Measurements from ENCODE around the gene EPS15. TPM values are rescaled to one million over a fixed set of nuclear protein-coding genes. Genes with fewer than 3 reads are reported as not detected.

The EPS15 gene
- total and polyA plus RNA-seq, 2 donors (not counting 1 experiment from before 2014, with no cell fraction given) = 40.3 to 151 TPM

DNA sequence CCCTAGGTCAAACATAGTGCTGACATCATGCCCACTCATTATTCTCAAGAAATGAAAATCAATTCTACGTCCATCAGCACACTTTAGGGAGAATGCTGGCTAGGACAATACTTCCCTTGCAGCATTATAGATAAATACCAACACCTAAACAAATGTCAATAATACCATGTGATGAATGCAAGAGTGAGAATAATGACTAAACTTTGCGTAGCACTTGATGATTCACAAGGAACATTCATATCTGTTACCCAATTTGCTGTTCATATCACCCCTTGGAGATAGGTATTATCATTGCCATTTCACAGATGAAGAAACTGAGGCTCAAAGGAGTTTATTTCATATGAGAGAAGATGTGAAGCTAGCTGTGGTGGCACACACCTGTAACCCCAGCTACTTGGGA, 24.8 kb upstream of the EPS15 start:
- no peak overlapping the region for H3K9ac ChIP-seq (ENCODE audit: low read length)
- no peak overlapping the region for H3K4me3 ChIP-seq (ENCODE audit: control extremely low read depth in 1 of 5, extremely low read depth in 1 of 5, insufficient read depth in 1 of 5, low read depth in 2 of 5, low read length in 4 of 5)
- ChIA-PET CTCF (no interaction called here), POLR2A (no interaction called here)
- no peak overlapping the region for H3K4me3 Mint-ChIP-seq
- TF ChIP-seq, protein P1, sequence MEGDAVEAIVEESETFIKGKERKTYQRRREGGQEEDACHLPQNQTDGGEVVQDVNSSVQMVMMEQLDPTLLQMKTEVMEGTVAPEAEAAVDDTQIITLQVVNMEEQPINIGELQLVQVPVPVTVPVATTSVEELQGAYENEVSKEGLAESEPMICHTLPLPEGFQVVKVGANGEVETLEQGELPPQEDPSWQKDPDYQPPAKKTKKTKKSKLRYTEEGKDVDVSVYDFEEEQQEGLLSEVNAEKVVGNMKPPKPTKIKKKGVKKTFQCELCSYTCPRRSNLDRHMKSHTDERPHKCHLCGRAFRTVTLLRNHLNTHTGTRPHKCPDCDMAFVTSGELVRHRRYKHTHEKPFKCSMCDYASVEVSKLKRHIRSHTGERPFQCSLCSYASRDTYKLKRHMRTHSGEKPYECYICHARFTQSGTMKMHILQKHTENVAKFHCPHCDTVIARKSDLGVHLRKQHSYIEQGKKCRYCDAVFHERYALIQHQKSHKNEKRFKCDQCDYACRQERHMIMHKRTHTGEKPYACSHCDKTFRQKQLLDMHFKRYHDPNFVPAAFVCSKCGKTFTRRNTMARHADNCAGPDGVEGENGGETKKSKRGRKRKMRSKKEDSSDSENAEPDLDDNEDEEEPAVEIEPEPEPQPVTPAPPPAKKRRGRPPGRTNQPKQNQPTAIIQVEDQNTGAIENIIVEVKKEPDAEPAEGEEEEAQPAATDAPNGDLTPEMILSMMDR (IDR thresholded peaks at IDR 0.05) = no peak
- TF ChIP-seq EZH2 (IDR thresholded peaks at IDR 0.05; ENCODE audit: borderline replicate concordance, insufficient read depth, low read depth, low read length, poor library complexity, severe bottlenecking) = no peak
- no peaks in the 10 kb centered on the region for H3K9me3 ChIP-seq (ENCODE audit: control extremely low read depth in 1 of 3, control insufficient read depth in 2 of 3, insufficient read depth in 1 of 3, low read length in 2 of 3)
- H3K27me3 Mint-ChIP-seq = no peaks in the 10 kb centered on the region
- intact Hi-C loops (cut with micrococcal nuclease) = no loop called here
- no peak overlapping the region for H3K27ac ChIP-seq (ENCODE audit: low read length in 2 of 2)
- H3K4me1 ChIP-seq (ENCODE audit: control insufficient read depth in 2 of 2, insufficient read depth in 2 of 2, low read length in 2 of 2) = peaks cover 2 to 4% of the 10 kb centered on the region in 2 donors
- no peaks in the 10 kb centered on the region for H3K36me3 ChIP-seq (replicated peaks in 1 of 2; ENCODE audit: control extremely low read depth in 1 of 2, control insufficient read depth in 1 of 2, extremely low read depth in 1 of 2, insufficient read depth in 2 of 2, low read length in 1 of 2)
- no peaks in the 10 kb centered on the region for H3K79me2 ChIP-seq (ENCODE audit: control insufficient read depth, insufficient read depth, low read length)
- no peak overlapping the region for H2AFZ ChIP-seq (ENCODE audit: insufficient read depth, low read depth, low read length, poor library complexity, severe bottlenecking)
- no peak for ATAC-seq (ENCODE audit: low read depth)
- WGBS (ENCODE audit: insufficient coverage) = no CpG with 5 or more reads among the region's 2 CpGs
- no peaks in the 10 kb centered on the region for H3K9me3 Mint-ChIP-seq (ENCODE audit: insufficient read depth)
- H3K4me1 Mint-ChIP-seq = peaks cover 8% of the 10 kb centered on the region
- no peak for DNase-seq
- no peak overlapping the region for H3K4me2 ChIP-seq (replicated peaks; ENCODE audit: low read depth, low read length, poor library complexity, severe bottlenecking)
- no peaks in the 10 kb centered on the region for H4K20me1 ChIP-seq (ENCODE audit: control insufficient read depth, insufficient read depth, low read length, poor library complexity, severe bottlenecking)
- no peak overlapping the region for H3K27ac Mint-ChIP-seq
- no peaks in the 10 kb centered on the region for H3K27me3 ChIP-seq (replicated peaks in 1 of 4; ENCODE audit: control extremely low read depth in 1 of 4, control insufficient read depth in 3 of 4, insufficient read depth in 4 of 4, low read length in 3 of 4)

DNA sequence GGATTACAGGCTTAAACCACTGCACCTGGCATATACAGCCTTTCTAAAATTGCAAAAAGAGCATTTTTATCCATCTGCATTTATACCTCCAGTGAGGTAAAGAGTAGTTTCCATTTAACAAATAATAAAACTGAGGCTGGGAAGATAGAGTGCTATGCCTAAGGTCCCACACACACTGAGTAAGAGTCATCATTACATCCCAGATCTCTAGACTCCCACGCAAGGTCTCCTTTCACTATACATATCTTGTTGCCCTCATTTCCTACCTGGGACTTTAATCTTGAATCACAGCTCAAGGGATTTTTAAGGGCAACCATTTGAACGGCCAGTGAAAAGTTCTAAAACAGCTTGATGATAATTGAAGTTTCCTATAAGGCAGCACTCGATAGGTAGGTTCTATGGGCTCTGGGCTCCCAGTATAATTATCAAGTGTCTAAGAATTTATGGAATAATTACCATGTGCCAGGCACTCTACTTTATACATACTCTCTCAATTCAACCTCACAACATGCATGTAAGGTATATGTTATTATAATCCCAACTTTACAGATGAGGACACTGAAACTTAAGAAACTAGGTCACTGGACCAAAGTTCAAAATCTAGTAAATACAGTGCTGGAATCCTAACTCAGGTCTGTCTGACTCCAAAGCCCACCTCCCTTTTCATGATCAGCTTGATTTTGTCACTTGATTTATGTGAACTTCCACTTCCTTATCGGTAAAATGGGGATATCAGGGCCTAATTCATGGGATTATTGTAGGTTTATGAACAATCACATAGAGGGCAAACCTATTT, 23.3 kb upstream of the EPS15 start:
- CTCF ChIA-PET = no interaction called here

More for the DNA sequence above, 23.3 kb upstream of the EPS15 start:
- H3K79me2 ChIP-seq (ENCODE audit: control insufficient read depth, insufficient read depth, low read length) = no peaks in the 10 kb centered on the region
- intact Hi-C loops (cut with micrococcal nuclease) = no loop called here
- no peak overlapping the region for H3K27ac ChIP-seq (ENCODE audit: low read length in 2 of 2)
- POLR2A ChIA-PET = interaction anchor here (0.6 kb wide), 1 partner anchor 56 kb away, joined by 4 read pairs; no protein-coding TSS in a partner anchor
- no peak for DNase-seq
- H3K9me3 ChIP-seq (ENCODE audit: control extremely low read depth in 1 of 3, control insufficient read depth in 2 of 3, insufficient read depth in 1 of 3, low read length in 2 of 3) = no peaks in the 10 kb centered on the region
- H3K4me1 ChIP-seq (ENCODE audit: control insufficient read depth in 2 of 2, insufficient read depth in 2 of 2, low read length in 2 of 2) = no peaks in the 10 kb centered on the region
- ATAC-seq (ENCODE audit: low read depth) = no peak
- no peak for TF ChIP-seq EZH2 (IDR thresholded peaks at IDR 0.05; ENCODE audit: borderline replicate concordance, insufficient read depth, low read depth, low read length, poor library complexity, severe bottlenecking)
- TF ChIP-seq, protein P1 (IDR thresholded peaks at IDR 0.05) = no peak
- H3K27me3 Mint-ChIP-seq = no peaks in the 10 kb centered on the region
- no peak overlapping the region for H3K4me3 ChIP-seq (ENCODE audit: control extremely low read depth in 1 of 5, extremely low read depth in 1 of 5, insufficient read depth in 1 of 5, low read depth in 2 of 5, low read length in 4 of 5)
- H3K4me3 Mint-ChIP-seq = no peak overlapping the region
- 100% methylated on average over 1 of the region's 4 CpGs for WGBS (ENCODE audit: insufficient coverage)
- no peak overlapping the region for H3K4me2 ChIP-seq (replicated peaks; ENCODE audit: low read depth, low read length, poor library complexity, severe bottlenecking)
- no peaks in the 10 kb centered on the region for H3K9me3 Mint-ChIP-seq (ENCODE audit: insufficient read depth)
- no peak overlapping the region for H3K9ac ChIP-seq (ENCODE audit: low read length)
- H2AFZ ChIP-seq (ENCODE audit: insufficient read depth, low read depth, low read length, poor library complexity, severe bottlenecking) = no peak overlapping the region
- no peak overlapping the region for H3K27ac Mint-ChIP-seq
- H4K20me1 ChIP-seq (ENCODE audit: control insufficient read depth, insufficient read depth, low read length, poor library complexity, severe bottlenecking) = no peaks in the 10 kb centered on the region
- no peaks in the 10 kb centered on the region for H3K4me1 Mint-ChIP-seq
- no peaks in the 10 kb centered on the region for H3K27me3 ChIP-seq (replicated peaks in 1 of 4; ENCODE audit: control extremely low read depth in 1 of 4, control insufficient read depth in 3 of 4, insufficient read depth in 4 of 4, low read length in 3 of 4)
- H3K36me3 ChIP-seq (replicated peaks in 1 of 2; ENCODE audit: control extremely low read depth in 1 of 2, control insufficient read depth in 1 of 2, extremely low read depth in 1 of 2, insufficient read depth in 2 of 2, low read length in 1 of 2) = no peaks in the 10 kb centered on the region

Data from B cell (primary cell).